Mucosa of descending colon (tissue), 3 donors: Measurements from ENCODE around the gene EIF5A. TPM values are rescaled to one million over a fixed set of nuclear protein-coding genes. Genes with fewer than 3 reads are reported as not detected.
A peak's percentile ranks its signal among the peaks of the same experiment; 100 is the strongest.

Experiments
- ATAC-seq: fragments of 200-7000 bp; cut with Tn5 transposase; one replicate; pipeline ENCODE4 v1.9.1; 2020; ENCODE audit warnings: mild to moderate bottlenecking, moderate library complexity
- DNase-seq, 3 donors: peaks; one replicate each; pipeline ENCODE4 v3.0.0-alpha.2; 2020
- H3K36me3 ChIP-seq: fragments of 200-600 bp; one replicate; pipeline ENCODE4 v1.8.0; 2021; ENCODE audit warnings: low read depth, mild to moderate bottlenecking
- H3K4me1 ChIP-seq: fragments of 200-600 bp; one replicate; pipeline ENCODE4 v1.8.0; 2021; ENCODE audit warnings: low read depth, mild to moderate bottlenecking
- H3K4me3 ChIP-seq: fragments of 200-600 bp; one replicate; pipeline ENCODE4 v1.8.0; 2021; ENCODE audit warnings: mild to moderate bottlenecking
- H3K9me3 ChIP-seq: fragments of 200-600 bp; one replicate; pipeline ENCODE4 v1.8.0; 2021; ENCODE audit warnings: mild to moderate bottlenecking
- CTCF ChIP-seq: fragments of 200-600 bp; IDR thresholded peaks from one replicate; pipeline ENCODE4 v1.8.0; 2022; ENCODE audit warnings: antibody characterized with exemption, mild to moderate bottlenecking
- intact Hi-C, 2 donors: fragments of 100-400 bp; cut with DNase I in 1 of 2; cut with micrococcal nuclease in 1 of 2; formaldehyde crosslinking; loops; one replicate each; pipeline versions ENCODE4 v1.11.0 to v1.11.1; 2022; cut with DNase I, micrococcal nuclease
- total RNA-seq, 3 donors: library from RNA; stranded (reverse); fragmentation: NEBNext Ultra II Directional in 2 of 3; extraction: Animal tissue kit (Norgen Biotek cat#: 25700) in 2 of 3; gene quantifications; one replicate each; pipeline versions ENCODE4 v1.2.1 to v1.2.4, GENCODE V29; 2021 to 2023
- donor health status: DM: no; HTN: no; CAD: no; lungs with moderate emphysema.
- donor health status: DM: no; HTN: no; CAD: no.
- donor health status: DM: no; HTN: yes; CAD: no.

Gene EIF5A
- total RNA-seq, 3 donors from 2014 or later = 281 to 492 (median 313) TPM

- peaks cover 27% of the 10 kb centered on the region for H3K4me1 ChIP-seq
- no peaks in the 10 kb centered on the region for H3K36me3 ChIP-seq
- no peaks in the 10 kb centered on the region for H3K9me3 ChIP-seq
- ATAC-seq = peak; percentile 41
- peak in 1 of 3 donors; percentile 65 for DNase-seq
- H3K4me3 ChIP-seq = no peak overlapping the region
- intact Hi-C loops = loop anchor here in 1 of 2 donors (10.0 kb wide), 1 partner anchor 65 kb away; no protein-coding TSS in a partner anchor
- no peak for TF ChIP-seq CTCF
These were observed 28.0 kb upstream of the EIF5A start for GRCh38 chr17:7279448-7279847.

- peak; percentile 90 for TF ChIP-seq CTCF
- DNase-seq = peak; percentile 86 to 93 (median 88)
- peaks cover 27% of the 10 kb centered on the region for H3K4me1 ChIP-seq
- intact Hi-C loops = no loop called here
- H3K9me3 ChIP-seq = no peaks in the 10 kb centered on the region
- H3K4me3 ChIP-seq = peak overlapping the region; percentile 9
- H3K36me3 ChIP-seq = no peaks in the 10 kb centered on the region
- peak; percentile 83 for ATAC-seq
These were observed 26.8 kb upstream of the EIF5A start for GRCh38 chr17:7280519-7281073.

GRCh38 chr17:7281074-7281952 is 26.1 kb upstream of the EIF5A start, which contains the start of gene SLC2A4:
TSS of gene SLC2A4 (plus strand) at chr17:7281718. CDS start at chr17:7281935, 217 bp downstream.
- TF ChIP-seq CTCF = no peak
- intact Hi-C loops = no loop called here
- peaks cover 27% of the 10 kb centered on the region for H3K4me1 ChIP-seq
- H3K4me3 ChIP-seq = peak within 1 kb of the TSS; percentile 9
- peak; percentile 90 for ATAC-seq
- no peaks in the 10 kb centered on the region for H3K36me3 ChIP-seq
- DNase-seq = peak; percentile 96 to 99 (median 98)
- no peaks in the 10 kb centered on the region for H3K9me3 ChIP-seq

GRCh38 chr17:7281953-7282751 is 25.3 kb upstream of the EIF5A start:
- intact Hi-C loops = no loop called here
- TF ChIP-seq CTCF = no peak
- DNase-seq = peak; percentile 54 to 71 (median 64)
- H3K4me1 ChIP-seq = peaks cover 27% of the 10 kb centered on the region
- no peak overlapping the region for H3K4me3 ChIP-seq
- no peaks in the 10 kb centered on the region for H3K36me3 ChIP-seq
- no peak for ATAC-seq
- no peaks in the 10 kb centered on the region for H3K9me3 ChIP-seq

GRCh38 chr17:7282752-7283321 is 24.6 kb upstream of the EIF5A start:
- Histone ChIP-seq H3K9me3 (no peaks in the 10 kb centered on the region), H3K36me3 (no peaks in the 10 kb centered on the region), H3K4me1 (peaks cover 27% of the 10 kb centered on the region), H3K4me3 (no peak overlapping the region)
- DNase-seq = no peak
- TF ChIP-seq CTCF = no peak
- ATAC-seq = no peak
- intact Hi-C loops = no loop called here
